Measurements from ENCODE around the gene ALS2CL. TPM values are rescaled to one million over a fixed set of nuclear protein-coding genes. Genes with fewer than 3 reads are reported as not detected.

Gene ALS2CL
- total RNA-seq, 4 donors from 2014 or later = 129 to 260 (median 172) TPM

- no peak for DNase-seq (ENCODE audit: low spot score in 2 of 2)
- 89% methylated on average over 6 of the region's 9 CpGs for WGBS
- peaks cover 50% of the 10 kb centered on the region for H3K36me3 ChIP-seq
- no peak overlapping the region for H3K27ac ChIP-seq
- no peaks in the 10 kb centered on the region for H3K27me3 ChIP-seq
- H3K4me1 ChIP-seq = no peaks in the 10 kb centered on the region
- H3K4me3 ChIP-seq = no peak overlapping the region
- no peaks in the 10 kb centered on the region for H3K9me3 ChIP-seq
- TF ChIP-seq CTCF (IDR thresholded peaks at IDR 0.05) (no peak), POLR2AphosphoS5 (IDR thresholded peaks at IDR 0.05) (no peak), EP300 (IDR thresholded peaks at IDR 0.05) (no peak), POLR2A (IDR thresholded peaks at IDR 0.05) (no peak)
These were observed 13.1 kb downstream of the ALS2CL start for GRCh38 chr3:46680298-46680826.

GRCh38 chr3:46679681-46680080 is 13.8 kb downstream of the ALS2CL start:
- H3K9me3 ChIP-seq = no peaks in the 10 kb centered on the region
- DNase-seq (ENCODE audit: low spot score in 2 of 2) = no peak
- no peaks in the 10 kb centered on the region for H3K27me3 ChIP-seq
- TF ChIP-seq CTCF (IDR thresholded peaks at IDR 0.05) (no peak), POLR2AphosphoS5 (IDR thresholded peaks at IDR 0.05) (no peak), POLR2A (IDR thresholded peaks at IDR 0.05) (no peak)
- H3K36me3 ChIP-seq = peaks cover 51% of the 10 kb centered on the region
- no peak overlapping the region for H3K27ac ChIP-seq
- no peak overlapping the region for H3K4me3 ChIP-seq
- 95% methylated on average over 5 of the region's 5 CpGs for WGBS
- no peaks in the 10 kb centered on the region for H3K4me1 ChIP-seq

GRCh38 chr3:46678280-46678679 is 15.2 kb downstream of the ALS2CL start:
- no peak overlapping the region for H3K27ac ChIP-seq
- H3K27me3 ChIP-seq = no peaks in the 10 kb centered on the region
- H3K9me3 ChIP-seq = no peaks in the 10 kb centered on the region
- no peaks in the 10 kb centered on the region for H3K4me1 ChIP-seq
- TF ChIP-seq POLR2AphosphoS5 (IDR thresholded peaks at IDR 0.05) (no peak), EP300 (IDR thresholded peaks at IDR 0.05) (no peak), CTCF (IDR thresholded peaks at IDR 0.05) (no peak), POLR2A (IDR thresholded peaks at IDR 0.05) (no peak)
- DNase-seq (ENCODE audit: low spot score in 2 of 2) = no peak
- no peak overlapping the region for H3K4me3 ChIP-seq
- WGBS = 92% methylated on average over 2 of the region's 6 CpGs
- H3K36me3 ChIP-seq = peaks cover 57% of the 10 kb centered on the region

- H3K27ac ChIP-seq = no peak overlapping the region
- no peaks in the 10 kb centered on the region for H3K4me1 ChIP-seq
- peaks cover 53% of the 10 kb centered on the region for H3K36me3 ChIP-seq
- 42% methylated on average over 3 of the region's 6 CpGs for WGBS
- H3K27me3 ChIP-seq = no peaks in the 10 kb centered on the region
- DNase-seq (ENCODE audit: low spot score in 2 of 2) = no peak
- no peak overlapping the region for H3K4me3 ChIP-seq
- H3K9me3 ChIP-seq = no peaks in the 10 kb centered on the region
- TF ChIP-seq EP300 (IDR thresholded peaks at IDR 0.05) = no peak
- TF ChIP-seq CTCF (IDR thresholded peaks at IDR 0.05) = no peak
- TF ChIP-seq POLR2A (IDR thresholded peaks at IDR 0.05) = no peak
- no peak for TF ChIP-seq POLR2AphosphoS5 (IDR thresholded peaks at IDR 0.05)
These were observed 16.1 kb downstream of the ALS2CL start for GRCh38 chr3:46677411-46677726.

- TF ChIP-seq CTCF (IDR thresholded peaks at IDR 0.05) = no peak
- no peak for TF ChIP-seq POLR2AphosphoS5 (IDR thresholded peaks at IDR 0.05)
- no peak for TF ChIP-seq EP300 (IDR thresholded peaks at IDR 0.05)
- TF ChIP-seq POLR2A (IDR thresholded peaks at IDR 0.05) = no peak
- no peaks in the 10 kb centered on the region for H3K4me1 ChIP-seq
- no peak overlapping the region for H3K27ac ChIP-seq
- no peak overlapping the region for H3K4me3 ChIP-seq
- 80% methylated on average over 11 of the region's 16 CpGs for WGBS
- H3K36me3 ChIP-seq = peaks cover 57% of the 10 kb centered on the region
- H3K9me3 ChIP-seq = no peaks in the 10 kb centered on the region
- DNase-seq (ENCODE audit: low spot score in 2 of 2) = no peak
- no peaks in the 10 kb centered on the region for H3K27me3 ChIP-seq
These were observed 16.7 kb downstream of the ALS2CL start for GRCh38 chr3:46676601-46677410.
